Mesodermal cell (in vitro differentiated cells): ENCODE measurements around the gene GJD3.
"Not testable (repeated sequence)": the region's sequence is repeated elsewhere in the genome, so short reads cannot be mapped to it uniquely, and the experiment has no call there.

Experiments used
- H3K27ac ChIP-seq: 2 replicates; pipeline ENCODE4 v1.7.0; 2013; ENCODE audit warnings: mild to moderate bottlenecking, low read depth, low read length, moderate library complexity; ENCODE audit not compliant: severe bottlenecking
- H3K36me3 ChIP-seq: 2 replicates; pipeline ENCODE4 v1.7.1; 2013; ENCODE audit warnings: mild to moderate bottlenecking, low read length, moderate library complexity; ENCODE audit not compliant: control insufficient read depth, insufficient read depth
- H3K4me1 ChIP-seq: one replicate; pipeline ENCODE4 v1.7.1; 2013; ENCODE audit warnings: mild to moderate bottlenecking, low read length; ENCODE audit not compliant: insufficient read depth, control insufficient read depth, poor library complexity, severe bottlenecking
- H3K4me3 ChIP-seq: 2 replicates; pipeline ENCODE4 v1.7.0; 2013; ENCODE audit warnings: low read length, control low read depth, mild to moderate bottlenecking; ENCODE audit not compliant: insufficient read depth, poor library complexity, severe bottlenecking; ENCODE audit errors: extremely low read depth
- H3K9me3 ChIP-seq: 2 replicates; pipeline ENCODE4 v1.7.1; 2013; ENCODE audit warnings: mild to moderate bottlenecking, low read length, moderate library complexity; ENCODE audit not compliant: control insufficient read depth
- WGBS, 2 experiments: methylation state at CpG; one replicate each; pipeline ENCODE4 v1.1.5; 2013; ENCODE audit warnings: missing lambda C conversion rate in 2 of 2; ENCODE audit not compliant: insufficient coverage in 2 of 2; 5-methylcytosine and 5-hydroxymethylcytosine counted together

Gene GJD3

DNA sequence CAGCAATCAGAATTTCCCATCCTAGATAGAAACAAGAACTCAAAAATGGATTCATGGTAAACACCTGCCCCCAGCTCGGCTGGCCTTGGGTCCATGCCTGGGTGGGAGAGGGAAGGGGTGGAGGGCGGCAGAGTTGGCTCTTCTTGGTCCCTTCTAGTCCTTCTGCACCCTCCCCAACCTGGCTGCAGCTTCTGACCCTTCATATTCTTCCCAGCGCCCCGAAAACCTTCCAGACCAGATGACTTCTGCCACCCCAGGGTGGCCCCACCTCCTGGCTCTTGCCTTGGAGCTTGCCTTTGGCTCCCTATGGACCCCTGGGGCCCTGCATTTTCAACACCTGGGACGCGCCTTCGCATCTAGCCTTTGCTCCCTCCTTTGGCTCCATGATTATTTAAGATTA lies 5.4 kb upstream of the GJD3 start:
- no peaks in the 10 kb centered on the region for H3K4me1 ChIP-seq
- peaks cover 10% of the 10 kb centered on the region for H3K9me3 ChIP-seq
- H3K36me3 ChIP-seq: no peaks in the 10 kb centered on the region
- WGBS, 2 experiments: 100% methylated on average over 2 to 5 of the region's 7 CpGs
- H3K27ac ChIP-seq: no peak overlapping the region
- H3K4me3 ChIP-seq: no peak overlapping the region

DNA sequence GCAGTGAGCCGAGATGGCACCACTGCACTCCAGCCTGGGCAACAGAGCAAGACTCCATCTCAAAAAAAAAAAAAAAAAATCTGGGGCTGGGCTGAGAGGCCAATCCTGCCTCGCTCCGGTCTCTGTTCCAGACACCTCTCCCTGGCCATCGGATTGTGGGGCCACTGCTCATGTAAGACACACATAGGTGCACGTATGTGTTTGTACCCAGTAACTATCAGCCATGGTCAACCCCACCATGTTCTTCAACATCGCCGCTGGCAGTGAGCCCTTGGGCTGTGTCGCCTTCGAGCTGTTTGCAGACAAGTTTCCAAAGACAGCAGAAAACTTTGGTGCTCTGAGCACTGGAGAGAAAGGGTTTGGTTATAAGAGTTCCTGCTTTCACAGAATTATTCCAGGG lies 3.2 kb upstream of the GJD3 start:
- H3K36me3 ChIP-seq, H3K9me3 ChIP-seq, H3K4me3 ChIP-seq, H3K4me1 ChIP-seq, H3K27ac ChIP-seq: not testable (repeated sequence)
- WGBS, 2 experiments: 92 to 96% methylated on average over 8 of the region's 9 CpGs

DNA sequence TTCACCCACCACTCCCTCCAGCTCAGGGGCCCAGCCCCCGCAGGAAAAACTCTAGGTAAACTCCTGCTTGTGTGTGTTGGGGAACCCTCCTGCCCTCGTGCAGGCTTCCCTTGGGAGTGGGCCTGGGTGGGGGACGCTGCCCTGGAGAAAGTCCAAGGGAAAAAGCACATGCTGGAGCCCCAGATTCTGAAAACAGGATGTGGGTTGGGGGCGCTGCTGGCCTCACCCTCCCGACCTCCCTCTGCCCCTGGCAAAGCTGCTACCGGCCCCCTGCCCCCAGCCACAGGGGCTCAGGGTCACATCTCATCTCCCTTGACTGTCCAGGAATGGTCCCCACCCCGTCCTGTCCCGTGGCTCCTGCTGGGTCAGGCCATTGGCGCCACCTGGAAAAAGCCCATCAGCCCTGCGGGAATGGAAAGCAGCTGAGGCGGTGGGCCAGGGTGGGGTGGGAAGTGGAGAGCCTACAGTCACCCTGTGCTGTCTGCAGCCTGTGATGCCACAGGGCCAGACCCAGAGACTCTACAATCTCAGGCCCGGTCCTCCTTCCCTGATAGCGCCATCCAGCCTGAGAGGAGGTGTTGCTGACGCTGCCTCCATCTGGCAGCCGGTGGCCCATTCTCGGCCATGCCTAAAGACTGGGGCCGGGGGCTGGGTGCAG lies 2.5 kb upstream of the GJD3 start:
- Histone ChIP-seq H3K9me3 (no peaks in the 10 kb centered on the region), H3K36me3 (no peaks in the 10 kb centered on the region), H3K4me1 (no peaks in the 10 kb centered on the region), H3K27ac (no peak overlapping the region), H3K4me3 (no peak overlapping the region)
- 88 to 89% methylated on average over 11 to 14 of the region's 17 CpGs for WGBS, 2 experiments

DNA sequence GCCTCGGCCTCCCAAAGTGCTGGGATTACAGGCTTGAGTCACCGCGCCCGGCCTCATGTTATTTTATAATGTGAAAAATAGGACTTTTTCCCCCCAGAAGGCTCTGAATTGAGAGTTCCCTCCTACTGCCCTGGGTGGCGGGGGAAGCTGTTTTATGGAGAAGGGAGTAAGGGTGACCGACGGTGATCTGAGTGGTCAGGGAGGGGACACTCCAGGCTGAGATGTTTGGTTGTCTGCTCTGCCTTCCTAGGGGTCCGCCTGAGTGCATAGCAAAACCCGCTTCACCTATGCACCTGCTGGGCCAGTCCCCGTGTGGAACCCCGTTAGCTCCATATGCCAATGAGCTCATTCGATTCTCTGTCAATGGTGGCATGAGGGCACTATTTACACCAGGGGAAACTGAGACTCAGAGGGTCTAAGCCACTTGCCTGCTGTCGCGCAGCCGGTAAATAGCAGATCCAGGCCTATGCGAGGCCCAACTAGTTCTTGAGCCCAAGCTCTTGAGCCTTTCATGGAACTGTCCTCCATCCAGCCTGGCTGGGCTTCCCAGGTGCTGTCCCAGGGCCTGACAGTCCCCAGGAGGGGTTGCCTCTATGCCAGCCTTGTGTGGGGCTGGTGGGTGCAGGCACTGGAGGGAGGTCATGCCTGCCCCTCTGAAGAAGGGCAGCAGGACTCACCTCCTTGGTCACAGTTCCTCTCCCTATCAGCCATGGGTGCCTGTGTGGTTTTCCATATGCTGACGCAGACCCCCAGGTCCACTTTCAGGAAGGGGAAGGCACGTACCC lies 1.7 kb upstream of the GJD3 start:
- no peaks in the 10 kb centered on the region for H3K9me3 ChIP-seq
- WGBS, 2 experiments: 93 to 96% methylated on average over 13 to 14 of the region's 18 CpGs
- no peaks in the 10 kb centered on the region for H3K36me3 ChIP-seq

DNA sequence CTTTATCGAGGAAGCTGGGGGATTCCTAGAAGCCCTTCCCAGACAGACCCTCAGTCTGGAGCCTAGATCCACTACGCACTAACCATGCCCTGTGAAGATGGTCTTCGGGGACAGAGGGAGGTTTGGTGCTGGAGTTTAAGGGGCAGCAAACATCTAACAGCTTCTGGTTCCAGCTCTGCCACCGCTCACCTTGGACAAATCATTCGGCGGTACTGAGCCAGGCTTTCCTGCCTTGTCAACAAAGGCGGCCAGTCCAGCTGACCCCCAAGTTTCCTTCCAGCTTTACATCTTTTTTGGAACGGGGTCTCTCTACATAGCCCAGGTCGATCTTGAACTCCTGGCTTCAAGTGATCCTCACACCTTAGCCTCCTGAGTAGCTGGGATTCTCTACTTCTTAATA lies 369 bp upstream of the GJD3 start:
- no peaks in the 10 kb centered on the region for H3K4me1 ChIP-seq
- no peak overlapping the region for H3K27ac ChIP-seq
- H3K9me3 ChIP-seq: no peaks in the 10 kb centered on the region
- H3K4me3 ChIP-seq: peak overlapping the region; percentile 51
- no peaks in the 10 kb centered on the region for H3K36me3 ChIP-seq
- WGBS, 2 experiments: 83 to 87% methylated on average over 6 to 9 of the region's 9 CpGs

More for the DNA sequence above, 1.7 kb upstream of the GJD3 start:
- no peaks in the 10 kb centered on the region for H3K4me1 ChIP-seq
- H3K27ac ChIP-seq: no peak overlapping the region
- H3K4me3 ChIP-seq: no peak overlapping the region

DNA sequence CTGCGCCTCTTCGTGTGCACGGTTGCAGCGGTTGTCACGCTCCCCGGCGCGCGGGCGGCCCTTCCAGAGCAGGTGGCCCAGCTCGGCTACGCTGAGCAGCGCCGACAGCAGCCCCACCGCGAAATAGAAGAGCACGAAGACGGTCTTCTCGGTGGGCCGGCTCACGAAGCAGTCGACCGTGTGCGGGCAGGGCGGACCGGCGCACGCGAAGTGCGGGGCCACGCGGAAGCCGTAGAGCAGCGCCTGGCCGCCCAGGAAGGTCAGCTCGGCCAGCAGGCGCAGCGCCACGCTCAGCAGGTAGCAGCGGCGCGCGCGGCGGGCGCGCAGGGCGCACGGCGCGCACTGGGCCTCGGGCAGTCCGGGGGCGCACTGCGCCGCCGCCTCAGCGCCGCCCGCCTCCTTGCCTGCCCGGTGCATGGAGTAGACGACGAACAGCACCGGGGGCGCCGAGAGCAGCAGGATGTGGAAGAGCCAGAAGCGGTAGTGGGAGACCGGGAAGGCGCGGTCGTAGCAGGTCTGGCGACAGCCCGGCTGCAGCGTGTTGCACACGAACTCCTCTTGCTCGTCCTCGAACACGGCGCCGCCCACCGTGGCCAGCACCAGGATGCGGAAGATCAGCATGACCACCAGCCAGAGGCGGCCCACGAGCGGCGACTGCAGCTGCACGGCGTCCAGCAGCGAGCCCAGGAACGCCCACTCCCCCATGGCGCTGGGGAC lies 1.3 kb downstream of the GJD3 start:
- Histone ChIP-seq H3K4me1 (no peaks in the 10 kb centered on the region), H3K27ac (no peak overlapping the region), H3K36me3 (no peaks in the 10 kb centered on the region), H3K9me3 (no peaks in the 10 kb centered on the region), H3K4me3 (peak overlapping the region; percentile 51)
- WGBS, 2 experiments: 1 to 2% methylated on average over 73 to 90 of the region's 91 CpGs

DNA sequence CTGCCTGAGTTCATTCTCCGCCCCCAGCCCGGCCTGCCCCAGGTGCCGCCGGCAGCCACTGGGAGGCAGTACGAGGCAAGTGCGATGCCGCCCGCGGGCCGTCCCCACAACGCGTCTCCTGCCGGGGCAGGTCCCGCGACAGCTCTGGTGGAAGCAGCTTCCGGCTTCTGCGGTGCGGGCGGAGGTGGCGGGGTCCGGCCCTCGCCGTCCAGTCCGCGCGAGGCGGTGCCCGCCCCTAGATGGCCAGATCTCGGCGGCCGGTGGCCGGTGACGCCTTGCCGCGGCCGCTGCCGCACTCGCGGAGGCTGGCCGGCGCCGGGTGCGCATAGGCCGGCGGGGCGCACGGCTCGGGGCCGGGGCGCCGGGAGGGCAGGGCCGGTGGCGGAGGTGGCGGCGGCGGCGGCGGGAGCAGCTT lies 1.8 kb downstream of the GJD3 start:
- Histone ChIP-seq H3K36me3 (no peaks in the 10 kb centered on the region), H3K4me1 (no peaks in the 10 kb centered on the region), H3K4me3 (peak overlapping the region; percentile 51), H3K27ac (no peak overlapping the region), H3K9me3 (no peaks in the 10 kb centered on the region)
- 0 to 2% methylated on average over 35 to 55 of the region's 58 CpGs for WGBS, 2 experiments

DNA sequence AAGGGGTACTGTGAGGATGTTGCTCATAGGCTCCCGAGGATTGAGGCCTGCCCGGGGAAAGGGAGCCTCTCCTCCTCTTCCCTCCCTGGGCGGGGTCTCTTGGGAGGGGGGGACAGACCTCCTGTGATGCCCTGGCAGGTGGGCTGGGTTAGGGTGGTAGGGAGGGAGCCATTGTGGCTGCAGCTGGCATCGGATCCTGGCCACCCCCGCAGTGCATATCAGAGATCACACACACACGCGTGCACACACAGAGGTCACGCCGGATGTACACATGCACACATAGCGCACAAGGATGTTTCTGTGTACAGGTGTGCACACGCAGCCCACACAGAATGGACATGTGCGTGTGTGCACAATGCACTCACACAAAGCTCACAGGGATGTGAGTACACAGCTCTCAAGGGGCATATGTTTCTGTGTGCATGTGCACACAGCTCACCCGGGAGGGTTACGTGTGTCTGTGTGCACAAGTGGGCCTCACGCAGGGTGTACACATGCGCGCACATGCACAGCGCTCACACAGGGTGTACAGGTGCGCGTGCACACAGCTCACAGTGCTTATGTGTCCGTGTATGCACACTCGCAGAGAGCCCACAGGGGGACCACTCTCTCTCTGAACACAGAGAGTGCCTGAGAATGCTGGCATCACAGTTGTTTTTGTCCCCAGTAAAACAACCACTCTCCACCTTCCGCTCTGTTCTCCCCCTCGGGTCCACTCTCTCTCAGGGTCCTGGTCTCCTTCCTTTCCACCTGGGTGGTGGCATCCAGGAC lies 2.4 kb downstream of the GJD3 start:
- 81 to 83% methylated on average over 21 of the region's 24 CpGs for WGBS, 2 experiments
- H3K4me3 ChIP-seq: peak overlapping the region; percentile 51

DNA sequence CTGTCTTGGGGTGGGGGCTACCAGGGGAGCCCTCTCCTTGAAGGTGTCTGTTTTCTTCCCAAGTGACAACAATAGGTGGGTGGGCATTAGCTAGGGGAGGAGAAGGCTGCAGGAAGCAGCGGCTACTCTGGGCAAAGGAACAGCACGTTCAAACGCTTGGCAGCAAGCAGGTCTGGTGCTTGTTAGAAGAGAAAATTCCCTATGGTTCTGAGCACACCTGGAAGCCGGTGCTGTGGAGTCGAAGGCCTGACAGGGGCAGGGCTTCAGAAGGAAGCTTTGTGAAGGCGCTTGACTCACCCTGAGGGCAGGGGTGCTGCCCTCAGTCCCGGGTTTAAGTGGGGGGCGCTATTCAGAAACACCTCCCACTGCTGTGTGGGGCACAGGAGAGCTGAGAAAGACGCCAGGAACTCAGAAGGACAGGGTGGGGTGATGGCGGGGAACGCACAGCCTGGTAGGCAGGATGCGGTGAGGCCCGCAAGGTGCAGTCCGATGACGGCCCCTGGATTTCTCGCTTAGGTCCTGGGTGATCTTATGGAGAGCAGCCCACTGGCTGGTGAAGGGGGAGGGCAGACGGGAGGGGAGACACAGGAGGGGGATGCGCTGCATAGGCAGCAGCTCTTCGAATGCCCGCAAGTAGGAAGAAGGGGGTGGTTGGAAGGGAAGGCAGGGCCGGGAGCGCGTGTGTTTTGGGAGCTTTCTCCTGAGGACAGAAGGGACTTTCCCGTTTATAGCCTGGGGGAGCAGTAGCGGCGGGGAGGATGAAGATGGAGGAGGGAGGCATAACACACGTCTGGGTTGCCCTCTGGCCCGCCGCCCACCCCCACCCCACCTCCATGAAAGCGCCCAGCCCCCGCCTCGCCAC lies 3.2 kb downstream of the GJD3 start:
- Histone ChIP-seq H3K27ac (no peak overlapping the region), H3K9me3 (no peaks in the 10 kb centered on the region), H3K36me3 (peaks cover 2% of the 10 kb centered on the region), H3K4me1 (no peaks in the 10 kb centered on the region), H3K4me3 (no peak overlapping the region)
- 64 to 66% methylated on average over 19 to 24 of the region's 32 CpGs for WGBS, 2 experiments

More for the DNA sequence above, 2.4 kb downstream of the GJD3 start:
- H3K4me1 ChIP-seq: no peaks in the 10 kb centered on the region
- H3K9me3 ChIP-seq: no peaks in the 10 kb centered on the region
- no peak overlapping the region for H3K27ac ChIP-seq
- no peaks in the 10 kb centered on the region for H3K36me3 ChIP-seq

DNA sequence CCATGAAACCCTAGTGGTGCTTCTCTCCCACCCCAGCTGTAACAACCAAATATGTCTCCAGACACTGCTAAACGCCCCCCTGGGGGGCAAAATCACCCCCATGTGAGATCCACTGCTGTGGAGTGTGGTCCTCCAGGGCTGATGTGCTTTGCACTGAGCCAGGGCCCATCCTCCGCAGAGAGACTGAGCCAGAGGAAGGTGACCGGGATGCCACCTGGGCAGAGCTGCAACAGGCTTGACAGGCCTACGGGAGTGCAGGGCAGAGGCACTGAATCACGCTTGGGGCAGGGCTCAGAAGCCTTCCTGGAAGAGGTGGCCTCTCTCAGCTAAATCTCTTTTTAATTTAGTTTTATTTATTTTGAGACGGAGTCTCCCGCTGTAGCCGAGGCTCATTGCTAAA lies 4.4 kb downstream of the GJD3 start:
- H3K27ac ChIP-seq: no peak overlapping the region
- no peaks in the 10 kb centered on the region for H3K4me1 ChIP-seq
- H3K36me3 ChIP-seq: peaks cover 13% of the 10 kb centered on the region
- H3K9me3 ChIP-seq: no peaks in the 10 kb centered on the region
- 77 to 84% methylated on average over 5 of the region's 8 CpGs for WGBS, 2 experiments
- no peak overlapping the region for H3K4me3 ChIP-seq
